ENCODE data around the gene CMSS1.

Gene CMSS1

GRCh38 chr3:99875581-99875928, 57.9 kb downstream of the CMSS1 start:
- DNase-seq (ENCODE audit: low read depth): peak; percentile 51

GRCh38 chr3:99875929-99876841, 58.5 kb downstream of the CMSS1 start:
- DNase-seq (ENCODE audit: low read depth): peak; percentile 51

GRCh38 chr3:99877031-99877579, 59.4 kb downstream of the CMSS1 start:
- no peak for DNase-seq (ENCODE audit: low read depth)

- DNase-seq (ENCODE audit: low read depth): peak; percentile 52
These were observed 60.3 kb downstream of the CMSS1 start for GRCh38 chr3:99878005-99878404.

- no peak for DNase-seq (ENCODE audit: low read depth)
These were observed 61.6 kb downstream of the CMSS1 start for GRCh38 chr3:99879275-99879674.

GRCh38 chr3:99881121-99881524, 63.5 kb downstream of the CMSS1 start:
- peak; percentile 38 for DNase-seq (ENCODE audit: low read depth)

GRCh38 chr3:99882436-99883137, 64.9 kb downstream of the CMSS1 start:
- DNase-seq (ENCODE audit: low read depth): no peak

- no peak for DNase-seq (ENCODE audit: low read depth)
These were observed 65.4 kb downstream of the CMSS1 start for GRCh38 chr3:99883138-99883461.

- DNase-seq (ENCODE audit: low read depth): no peak
These were observed 66.0 kb downstream of the CMSS1 start for GRCh38 chr3:99883693-99884092.

- DNase-seq (ENCODE audit: low read depth): no peak
These were observed 66.8 kb downstream of the CMSS1 start for GRCh38 chr3:99884484-99884883.

GRCh38 chr3:99885085-99885484, 67.4 kb downstream of the CMSS1 start:
- no peak for DNase-seq (ENCODE audit: low read depth)

- DNase-seq (ENCODE audit: low read depth): no peak
These were observed 68.2 kb downstream of the CMSS1 start for GRCh38 chr3:99885851-99886250.

- no peak for DNase-seq (ENCODE audit: low read depth)
These were observed 74.1 kb downstream of the CMSS1 start for GRCh38 chr3:99891610-99892285.

- no peak for DNase-seq (ENCODE audit: low read depth)
These were observed 74.7 kb downstream of the CMSS1 start for GRCh38 chr3:99892332-99892731.

GRCh38 chr3:99895131-99895696, 77.6 kb downstream of the CMSS1 start:
- DNase-seq (ENCODE audit: low read depth): no peak

GRCh38 chr3:99895703-99896441, 78.2 kb downstream of the CMSS1 start:
- DNase-seq (ENCODE audit: low read depth): peak; percentile 83

- no peak for DNase-seq (ENCODE audit: low read depth)
These were observed 78.8 kb downstream of the CMSS1 start for GRCh38 chr3:99896482-99896881.

- DNase-seq (ENCODE audit: low read depth): no peak
These were observed 81.9 kb downstream of the CMSS1 start for GRCh38 chr3:99899603-99900002.

- DNase-seq (ENCODE audit: low read depth): no peak
These were observed 82.6 kb downstream of the CMSS1 start for GRCh38 chr3:99900248-99900647.

GRCh38 chr3:99901200-99901926, 83.7 kb downstream of the CMSS1 start:
- peak; percentile 78 for DNase-seq (ENCODE audit: low read depth)

GRCh38 chr3:99902091-99902490, 84.4 kb downstream of the CMSS1 start:
- DNase-seq (ENCODE audit: low read depth): no peak

Measured in fibroblast of the conjunctiva (primary cell).